Measurements from ENCODE around the gene GFM1. TPM values are rescaled to one million over a fixed set of nuclear protein-coding genes. Genes with fewer than 3 reads are reported as not detected.

Gene GFM1
- total RNA-seq, 6 experiments from 2014 or later, result 41.6 to 46.4 (median 44.1) TPM

DNA sequence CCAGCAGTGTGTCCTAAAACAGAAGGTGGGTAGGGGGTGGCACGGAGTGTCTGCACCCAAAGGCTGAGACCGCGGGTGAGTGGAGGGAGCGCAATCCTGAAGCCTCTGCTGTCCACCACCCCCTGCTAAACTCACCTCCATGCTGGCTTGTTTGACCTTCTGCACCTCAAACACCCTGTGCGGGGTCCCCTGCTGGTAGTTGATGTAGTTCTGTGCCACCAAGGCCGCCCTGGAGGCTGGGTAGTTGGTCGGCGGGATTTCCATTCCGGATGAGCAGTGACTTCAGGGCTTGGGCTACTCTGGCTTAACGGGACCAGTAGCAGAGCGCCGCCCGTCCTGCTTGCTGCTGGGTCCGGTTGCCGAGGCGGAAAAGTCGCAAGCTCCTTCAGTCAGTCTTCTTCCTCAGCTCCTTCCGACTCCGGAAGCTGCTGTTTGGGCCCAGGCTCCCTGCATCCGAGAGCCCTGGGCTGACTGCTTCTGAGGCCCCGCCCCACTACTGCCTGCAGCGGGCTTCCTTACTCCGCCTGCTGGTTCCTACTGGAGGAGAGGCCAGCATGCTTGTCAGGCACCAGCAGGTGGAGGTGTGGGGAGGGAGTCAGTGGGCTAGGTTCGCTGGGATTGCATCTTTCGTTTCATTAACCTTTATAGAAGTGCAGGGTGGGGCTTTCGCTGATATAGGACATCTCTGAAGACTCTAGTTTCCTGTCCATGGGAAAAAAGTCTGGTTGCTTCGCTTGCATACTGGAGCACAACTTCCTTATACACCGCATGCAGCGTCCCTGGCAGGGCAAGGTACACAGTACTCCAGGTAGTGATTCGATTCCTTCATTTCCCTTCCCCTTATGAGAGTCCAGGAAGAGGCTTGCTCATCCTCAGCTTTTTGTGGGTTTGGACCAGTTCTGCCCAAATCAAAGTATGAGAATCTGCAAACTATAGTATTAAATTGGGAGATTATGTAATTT, 28.2 kb downstream of the GFM1 start, which contains the start of gene LXN:
TSS of gene LXN (minus strand) at position 434 of the 962 bp plus-strand sequence. CDS start at position 264, 170 bp downstream.
- H3K9me3 Mint-ChIP-seq, result no peaks in the 10 kb centered on the region
- peaks cover 26% of the 10 kb centered on the region for H3K4me1 Mint-ChIP-seq (ENCODE audit: low read depth)
- H3K27ac Mint-ChIP-seq, result peak within 1 kb of the TSS; percentile 94
- H3K36me3 Mint-ChIP-seq (ENCODE audit: low read depth), result peaks cover 13% of the 10 kb centered on the region; the same call in 1 of the 2 replicates
- H3K4me3 Mint-ChIP-seq, result peak within 1 kb of the TSS; percentile 85
- TF ChIP-seq, protein P1, sequence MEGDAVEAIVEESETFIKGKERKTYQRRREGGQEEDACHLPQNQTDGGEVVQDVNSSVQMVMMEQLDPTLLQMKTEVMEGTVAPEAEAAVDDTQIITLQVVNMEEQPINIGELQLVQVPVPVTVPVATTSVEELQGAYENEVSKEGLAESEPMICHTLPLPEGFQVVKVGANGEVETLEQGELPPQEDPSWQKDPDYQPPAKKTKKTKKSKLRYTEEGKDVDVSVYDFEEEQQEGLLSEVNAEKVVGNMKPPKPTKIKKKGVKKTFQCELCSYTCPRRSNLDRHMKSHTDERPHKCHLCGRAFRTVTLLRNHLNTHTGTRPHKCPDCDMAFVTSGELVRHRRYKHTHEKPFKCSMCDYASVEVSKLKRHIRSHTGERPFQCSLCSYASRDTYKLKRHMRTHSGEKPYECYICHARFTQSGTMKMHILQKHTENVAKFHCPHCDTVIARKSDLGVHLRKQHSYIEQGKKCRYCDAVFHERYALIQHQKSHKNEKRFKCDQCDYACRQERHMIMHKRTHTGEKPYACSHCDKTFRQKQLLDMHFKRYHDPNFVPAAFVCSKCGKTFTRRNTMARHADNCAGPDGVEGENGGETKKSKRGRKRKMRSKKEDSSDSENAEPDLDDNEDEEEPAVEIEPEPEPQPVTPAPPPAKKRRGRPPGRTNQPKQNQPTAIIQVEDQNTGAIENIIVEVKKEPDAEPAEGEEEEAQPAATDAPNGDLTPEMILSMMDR (IDR thresholded peaks at IDR 0.05), result peak; percentile 78
- peak; percentile 82 for DNase-seq
- H3K27me3 Mint-ChIP-seq (ENCODE audit: insufficient read depth), result no peaks in the 10 kb centered on the region; the same call in 1 of the 2 replicates

DNA sequence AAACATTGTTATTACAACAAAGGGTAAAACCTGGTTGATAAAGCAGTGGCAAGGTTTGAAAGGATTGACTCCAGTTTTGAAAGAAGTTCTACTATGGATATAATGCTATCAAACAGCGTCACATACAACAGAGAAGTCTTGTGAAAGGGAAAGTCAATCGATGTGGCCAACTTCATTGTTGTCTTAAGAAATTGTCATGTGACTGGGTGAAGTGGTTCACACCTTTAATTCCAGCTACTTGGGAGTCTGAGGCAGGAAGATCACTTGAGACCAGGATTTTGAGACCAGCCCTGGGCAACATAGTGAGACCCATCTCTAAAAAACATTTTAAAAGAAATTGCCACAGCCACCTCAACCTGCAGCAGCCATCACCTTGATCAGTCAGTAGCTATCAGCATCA, 34.4 kb downstream of the GFM1 start:
- no peak overlapping the region for H3K4me3 Mint-ChIP-seq
- H3K27me3 Mint-ChIP-seq (ENCODE audit: insufficient read depth), result no peaks in the 10 kb centered on the region
- peaks cover 15% of the 10 kb centered on the region for H3K36me3 Mint-ChIP-seq (ENCODE audit: low read depth)
- TF ChIP-seq, protein P1 (IDR thresholded peaks at IDR 0.05), result no peak
- no peaks in the 10 kb centered on the region for H3K9me3 Mint-ChIP-seq
- peaks cover 23% of the 10 kb centered on the region for H3K4me1 Mint-ChIP-seq (ENCODE audit: low read depth)
- DNase-seq, result no peak
- H3K27ac Mint-ChIP-seq, result no peak overlapping the region

DNA sequence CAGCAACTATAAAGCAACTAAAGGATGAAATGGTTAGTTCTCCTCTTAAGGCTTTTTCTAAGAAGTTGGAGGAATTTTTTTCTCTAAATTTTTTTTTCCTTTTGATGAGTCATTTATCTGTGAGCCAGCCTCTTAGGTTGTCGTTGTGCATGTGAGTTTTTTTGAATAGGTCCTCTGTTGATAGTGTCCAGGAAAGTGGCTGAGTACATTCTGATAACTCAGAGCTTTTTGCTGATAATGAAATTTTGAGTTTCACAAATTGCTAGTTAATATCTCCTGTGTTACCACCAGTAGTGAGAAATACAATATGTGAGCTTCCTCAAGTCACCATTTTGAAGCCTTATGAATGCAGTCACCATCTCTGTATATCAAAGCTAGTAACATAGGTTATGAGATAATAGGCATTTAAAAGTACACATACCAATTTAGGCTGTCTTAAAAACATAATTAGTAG, 35.2 kb downstream of the GFM1 start:
- DNase-seq, result peak; percentile 8
- H3K4me3 Mint-ChIP-seq, result no peak overlapping the region
- H3K9me3 Mint-ChIP-seq, result no peaks in the 10 kb centered on the region
- H3K4me1 Mint-ChIP-seq (ENCODE audit: low read depth), result peaks cover 32% of the 10 kb centered on the region
- peaks cover 20% of the 10 kb centered on the region for H3K36me3 Mint-ChIP-seq (ENCODE audit: low read depth)
- no peaks in the 10 kb centered on the region for H3K27me3 Mint-ChIP-seq (ENCODE audit: insufficient read depth)
- peak overlapping the region; percentile 36; the same call in 1 of the 2 replicates for H3K27ac Mint-ChIP-seq
- TF ChIP-seq, protein P1 (IDR thresholded peaks at IDR 0.05), result no peak

DNA sequence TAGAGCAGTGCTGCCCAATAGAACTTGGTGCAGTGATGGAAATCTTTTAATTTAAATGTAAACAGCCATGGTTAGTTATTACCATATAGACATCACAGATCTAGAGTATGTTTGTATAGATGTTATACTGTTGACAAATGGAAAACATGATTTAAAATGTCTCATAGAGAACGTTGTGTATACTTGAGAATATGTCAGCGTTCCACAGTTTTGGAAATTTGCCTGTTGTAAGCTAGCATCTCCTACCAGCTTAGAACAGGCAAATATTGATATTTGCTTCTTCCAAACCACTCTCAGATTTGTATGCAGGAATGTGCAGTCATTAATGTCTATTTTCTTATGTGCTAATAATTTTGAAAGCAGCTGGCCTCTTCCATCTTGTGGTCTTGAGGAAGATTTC, 36.5 kb downstream of the GFM1 start:
- DNase-seq, result no peak
- no peak overlapping the region for H3K27ac Mint-ChIP-seq
- H3K36me3 Mint-ChIP-seq (ENCODE audit: low read depth), result peaks cover 25% of the 10 kb centered on the region
- no peaks in the 10 kb centered on the region for H3K27me3 Mint-ChIP-seq (ENCODE audit: insufficient read depth)
- no peak overlapping the region for H3K4me3 Mint-ChIP-seq
- no peaks in the 10 kb centered on the region for H3K9me3 Mint-ChIP-seq
- peaks cover 44% of the 10 kb centered on the region for H3K4me1 Mint-ChIP-seq (ENCODE audit: low read depth)
- TF ChIP-seq, protein P1 (IDR thresholded peaks at IDR 0.05), result no peak

DNA sequence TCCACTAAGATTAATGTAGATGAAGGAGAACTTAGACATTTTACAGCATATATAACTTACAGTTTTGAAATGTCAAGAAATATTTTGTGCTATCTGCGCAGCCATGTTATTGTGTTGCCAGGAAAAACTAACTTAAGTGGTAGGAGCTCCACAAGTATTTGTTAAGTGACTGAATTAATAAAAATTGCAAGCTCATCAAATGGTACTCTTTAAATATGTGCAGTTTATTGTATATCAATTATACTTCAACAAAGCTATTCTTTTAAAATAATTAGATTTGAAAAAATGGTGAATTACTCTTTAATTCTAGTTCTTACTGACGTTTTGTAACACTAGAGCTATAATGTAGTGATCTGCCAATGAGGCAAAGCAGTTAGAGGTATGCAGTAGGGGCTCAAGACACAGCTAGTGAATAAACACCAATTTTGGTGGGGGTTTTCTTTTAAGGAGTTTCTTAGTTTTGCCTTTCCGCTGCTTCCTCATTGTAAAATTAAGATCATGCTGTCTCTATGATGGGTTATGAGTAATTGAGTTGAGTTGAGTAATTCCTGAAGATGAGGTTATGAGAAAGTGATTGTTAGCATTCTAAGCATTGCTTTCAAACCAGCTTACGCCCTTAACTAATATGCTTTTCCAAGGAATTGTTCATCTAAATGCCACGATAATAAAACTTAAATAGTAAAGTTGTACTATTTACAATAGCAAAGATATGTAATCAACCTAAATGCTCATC, 39.1 kb downstream of the GFM1 start:
- Mint-ChIP-seq H3K27me3 (ENCODE audit: insufficient read depth) (no peaks in the 10 kb centered on the region), H3K27ac (peak overlapping the region; percentile 75), H3K36me3 (ENCODE audit: low read depth) (peaks cover 16% of the 10 kb centered on the region), H3K4me3 (peak overlapping the region; percentile 41), H3K9me3 (no peaks in the 10 kb centered on the region), H3K4me1 (ENCODE audit: low read depth) (peaks cover 44% of the 10 kb centered on the region)
- TF ChIP-seq, protein P1 (IDR thresholded peaks at IDR 0.05), result no peak
- DNase-seq, result peak; percentile 69
